ENCODE results near the gene EFS. TPM values are rescaled to one million over a fixed set of nuclear protein-coding genes. Genes with fewer than 3 reads are reported as not detected.

EFS gene
- total RNA-seq, 4 donors from 2014 or later: 31.4 to 38.2 (median 34.2) TPM

DNA sequence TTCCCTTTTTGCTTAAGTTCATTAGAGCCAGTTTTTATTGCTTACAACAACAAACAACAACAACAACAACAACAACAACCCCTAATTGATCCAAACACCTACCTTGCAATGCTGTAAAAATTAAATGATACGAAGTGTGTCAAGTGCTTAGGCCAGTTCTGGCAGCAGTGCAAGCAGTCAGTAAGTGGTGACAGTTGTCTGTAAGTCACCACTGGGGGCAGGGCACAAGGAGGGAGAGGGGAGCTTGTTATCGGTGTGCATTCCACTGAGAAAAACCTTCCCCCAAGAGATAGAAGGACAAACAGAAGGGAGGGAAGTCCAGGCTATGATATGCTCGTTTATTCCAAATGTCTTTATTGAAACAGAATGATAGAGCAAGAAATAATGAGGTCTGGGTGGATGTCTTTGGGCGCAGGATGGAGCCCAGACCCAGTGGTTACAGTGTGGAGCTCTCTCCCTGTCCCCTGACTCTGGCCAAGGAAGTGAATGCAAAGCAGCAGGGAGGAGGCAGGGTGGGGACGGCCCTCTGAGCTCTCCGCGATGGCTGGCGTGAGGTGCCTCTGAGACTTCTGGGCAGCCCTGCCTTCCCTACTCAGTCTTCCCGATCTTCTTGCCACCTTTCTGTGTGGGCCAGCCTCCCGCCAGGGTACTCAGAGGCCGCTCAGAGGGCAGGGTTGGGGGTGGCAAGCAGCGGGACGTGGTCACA lies 18.8 kb downstream of the EFS start:
- no peaks in the 10 kb centered on the region for H3K27me3 ChIP-seq
- no peak overlapping the region for H3K4me3 ChIP-seq
- H3K4me1 ChIP-seq: peaks cover 0 to 2% (median 0%) of the 10 kb centered on the region in 4 donors
- TF ChIP-seq EP300 (IDR thresholded peaks at IDR 0.05): no peak
- no peak for TF ChIP-seq POLR2A (IDR thresholded peaks at IDR 0.05)
- TF ChIP-seq, protein P1, sequence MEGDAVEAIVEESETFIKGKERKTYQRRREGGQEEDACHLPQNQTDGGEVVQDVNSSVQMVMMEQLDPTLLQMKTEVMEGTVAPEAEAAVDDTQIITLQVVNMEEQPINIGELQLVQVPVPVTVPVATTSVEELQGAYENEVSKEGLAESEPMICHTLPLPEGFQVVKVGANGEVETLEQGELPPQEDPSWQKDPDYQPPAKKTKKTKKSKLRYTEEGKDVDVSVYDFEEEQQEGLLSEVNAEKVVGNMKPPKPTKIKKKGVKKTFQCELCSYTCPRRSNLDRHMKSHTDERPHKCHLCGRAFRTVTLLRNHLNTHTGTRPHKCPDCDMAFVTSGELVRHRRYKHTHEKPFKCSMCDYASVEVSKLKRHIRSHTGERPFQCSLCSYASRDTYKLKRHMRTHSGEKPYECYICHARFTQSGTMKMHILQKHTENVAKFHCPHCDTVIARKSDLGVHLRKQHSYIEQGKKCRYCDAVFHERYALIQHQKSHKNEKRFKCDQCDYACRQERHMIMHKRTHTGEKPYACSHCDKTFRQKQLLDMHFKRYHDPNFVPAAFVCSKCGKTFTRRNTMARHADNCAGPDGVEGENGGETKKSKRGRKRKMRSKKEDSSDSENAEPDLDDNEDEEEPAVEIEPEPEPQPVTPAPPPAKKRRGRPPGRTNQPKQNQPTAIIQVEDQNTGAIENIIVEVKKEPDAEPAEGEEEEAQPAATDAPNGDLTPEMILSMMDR (IDR thresholded peaks at IDR 0.05): no peak
- no peak for DNase-seq (ENCODE audit: low spot score in 2 of 2)
- no peaks in the 10 kb centered on the region for H3K9me3 ChIP-seq
- H3K27ac ChIP-seq: no peak overlapping the region
- peaks cover 0 to 29% (median 0%) of the 10 kb centered on the region in 3 donors for H3K36me3 ChIP-seq
- 64 to 67% methylated on average over 11 to 13 of the region's 13 CpGs for WGBS, 2 donors

DNA sequence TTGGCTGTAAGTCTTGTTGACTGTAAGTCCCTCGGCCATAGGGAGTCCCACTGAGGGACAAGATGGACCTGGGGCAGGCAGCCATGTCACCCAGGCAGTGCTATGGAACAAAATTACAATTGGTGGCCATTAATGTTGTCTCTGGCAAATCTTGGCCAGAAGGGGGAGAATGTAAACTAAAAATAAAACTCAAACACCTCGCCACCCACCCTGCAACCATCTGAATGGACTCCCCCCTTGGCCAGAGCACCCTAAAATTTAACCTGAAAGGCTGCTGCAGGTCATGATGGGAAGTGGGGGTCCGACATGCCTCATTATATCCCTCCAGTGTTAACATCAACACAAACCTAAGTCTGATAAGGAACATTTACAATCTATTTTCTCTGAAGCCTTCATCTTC lies 20.5 kb downstream of the EFS start:
- WGBS, 2 donors: 56 to 62% methylated on average over 3 of the region's 3 CpGs
- Histone ChIP-seq H3K27ac (no peak overlapping the region), H3K4me1 (no peaks in the 10 kb centered on the region), H3K4me3 (no peak overlapping the region), H3K36me3 (peaks cover 0 to 29% (median 0%) of the 10 kb centered on the region in 3 donors), H3K27me3 (no peaks in the 10 kb centered on the region), H3K9me3 (peaks cover 0 to 3% (median 0%) of the 10 kb centered on the region in 4 donors)
- DNase-seq (ENCODE audit: low spot score in 2 of 2): no peak
- TF ChIP-seq, protein P1 (IDR thresholded peaks at IDR 0.05): no peak
- TF ChIP-seq EP300 (IDR thresholded peaks at IDR 0.05): no peak
- TF ChIP-seq POLR2A (IDR thresholded peaks at IDR 0.05): no peak

DNA sequence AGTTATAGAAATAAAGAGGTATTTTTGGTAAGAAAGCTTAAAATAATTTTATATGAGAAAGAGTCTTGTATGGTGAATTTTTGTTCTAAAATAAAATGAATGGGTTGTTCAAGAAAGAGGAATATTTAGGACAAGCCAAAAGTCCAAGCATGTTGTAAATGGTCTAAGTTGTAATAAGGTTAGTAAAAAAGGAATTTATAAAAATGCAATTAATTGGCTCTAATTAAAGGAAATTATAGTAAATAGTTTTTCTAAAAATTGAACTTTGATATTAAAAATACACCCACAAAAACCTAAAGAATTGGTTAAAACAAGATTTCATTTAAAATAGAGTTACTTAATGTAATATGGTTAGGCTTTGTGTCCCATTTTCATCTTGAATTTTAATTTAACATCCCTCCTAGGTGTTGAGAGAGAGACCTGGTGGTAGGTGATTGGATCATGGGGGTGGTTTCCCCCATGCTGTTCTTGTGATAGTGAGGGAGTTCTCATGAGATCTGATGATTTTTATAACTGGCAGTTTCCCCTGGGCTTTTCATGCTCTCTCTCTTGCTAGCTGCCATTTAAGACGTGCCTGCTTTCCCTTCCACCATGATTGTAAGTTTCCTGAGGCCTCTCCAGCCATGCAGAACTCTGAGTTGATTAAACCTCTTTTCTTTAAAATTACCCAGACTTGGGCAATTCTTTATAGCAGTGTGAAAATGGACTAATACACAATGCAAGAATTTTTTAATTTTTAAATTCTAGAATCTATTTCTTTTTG lies 25.3 kb downstream of the EFS start:
- no peaks in the 10 kb centered on the region for H3K36me3 ChIP-seq
- no peak overlapping the region for H3K27ac ChIP-seq
- DNase-seq (ENCODE audit: low spot score in 2 of 2): no peak
- peaks cover 0 to 4% (median 0%) of the 10 kb centered on the region in 4 donors for H3K9me3 ChIP-seq
- WGBS, 2 donors: 81 to 82% methylated on average over 1 of the region's 1 CpG
- no peak overlapping the region for H3K4me3 ChIP-seq
- H3K27me3 ChIP-seq: no peaks in the 10 kb centered on the region
- TF ChIP-seq, protein P1 (IDR thresholded peaks at IDR 0.05): no peak
- TF ChIP-seq EP300 (IDR thresholded peaks at IDR 0.05): no peak
- TF ChIP-seq POLR2A (IDR thresholded peaks at IDR 0.05): no peak
- H3K4me1 ChIP-seq: no peaks in the 10 kb centered on the region

DNA sequence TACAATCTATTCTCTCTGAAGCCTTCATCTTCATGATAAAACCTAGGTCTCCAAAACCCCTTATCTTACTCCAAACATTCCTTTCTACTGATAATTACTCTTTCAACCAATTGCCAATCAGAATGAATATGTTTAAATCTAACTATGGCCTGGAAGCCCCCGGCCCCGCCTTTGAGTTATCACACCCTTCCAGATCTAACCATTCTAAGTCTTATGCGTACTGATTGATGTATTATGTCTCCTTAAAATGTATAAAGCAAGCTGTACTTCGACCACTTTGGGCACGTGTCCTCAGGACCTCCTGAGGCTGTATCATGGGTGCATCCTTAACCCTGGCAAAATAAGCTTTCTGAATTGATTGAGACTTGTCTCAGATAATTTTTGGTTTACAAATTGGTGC lies 29.3 kb downstream of the EFS start:
- Histone ChIP-seq H3K27me3 (no peaks in the 10 kb centered on the region), H3K4me1 (no peaks in the 10 kb centered on the region), H3K9me3 (peaks cover 0 to 4% (median 0%) of the 10 kb centered on the region in 4 donors), H3K36me3 (no peaks in the 10 kb centered on the region), H3K4me3 (no peak overlapping the region), H3K27ac (no peak overlapping the region)
- DNase-seq (ENCODE audit: low spot score in 2 of 2): no peak
- 82 to 88% methylated on average over 5 of the region's 5 CpGs for WGBS, 2 donors
- TF ChIP-seq POLR2A (IDR thresholded peaks at IDR 0.05): no peak
- TF ChIP-seq, protein P1 (IDR thresholded peaks at IDR 0.05): no peak
- no peak for TF ChIP-seq EP300 (IDR thresholded peaks at IDR 0.05)

All from tibial nerve (tissue), 4 donors.